ENCODE results near the gene KIRREL1.

DNA sequence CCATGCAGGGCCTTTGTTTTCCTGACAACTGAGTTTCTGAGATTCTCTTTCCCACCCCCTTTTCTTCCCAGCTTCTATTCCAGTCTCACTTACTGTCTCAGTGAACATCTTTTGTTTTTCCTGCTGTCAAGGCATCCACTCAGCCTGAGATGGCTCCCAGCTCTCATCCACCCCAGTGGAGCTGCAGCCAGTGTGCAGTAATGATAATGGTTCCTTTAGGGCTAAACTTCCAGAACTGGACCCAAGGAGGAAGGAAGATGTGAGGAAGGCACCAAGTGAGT is 44.4 kb upstream of the KIRREL1 start:
- TF ChIP-seq, protein P1, sequence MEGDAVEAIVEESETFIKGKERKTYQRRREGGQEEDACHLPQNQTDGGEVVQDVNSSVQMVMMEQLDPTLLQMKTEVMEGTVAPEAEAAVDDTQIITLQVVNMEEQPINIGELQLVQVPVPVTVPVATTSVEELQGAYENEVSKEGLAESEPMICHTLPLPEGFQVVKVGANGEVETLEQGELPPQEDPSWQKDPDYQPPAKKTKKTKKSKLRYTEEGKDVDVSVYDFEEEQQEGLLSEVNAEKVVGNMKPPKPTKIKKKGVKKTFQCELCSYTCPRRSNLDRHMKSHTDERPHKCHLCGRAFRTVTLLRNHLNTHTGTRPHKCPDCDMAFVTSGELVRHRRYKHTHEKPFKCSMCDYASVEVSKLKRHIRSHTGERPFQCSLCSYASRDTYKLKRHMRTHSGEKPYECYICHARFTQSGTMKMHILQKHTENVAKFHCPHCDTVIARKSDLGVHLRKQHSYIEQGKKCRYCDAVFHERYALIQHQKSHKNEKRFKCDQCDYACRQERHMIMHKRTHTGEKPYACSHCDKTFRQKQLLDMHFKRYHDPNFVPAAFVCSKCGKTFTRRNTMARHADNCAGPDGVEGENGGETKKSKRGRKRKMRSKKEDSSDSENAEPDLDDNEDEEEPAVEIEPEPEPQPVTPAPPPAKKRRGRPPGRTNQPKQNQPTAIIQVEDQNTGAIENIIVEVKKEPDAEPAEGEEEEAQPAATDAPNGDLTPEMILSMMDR (IDR thresholded peaks at IDR 0.05; ENCODE audit: low read length) = no peak
- no peak for TF ChIP-seq EZH2 (IDR thresholded peaks at IDR 0.05; ENCODE audit: borderline replicate concordance, low read length)
